Measurements from ENCODE around the gene PGM2L1. TPM values are rescaled to one million over a fixed set of nuclear protein-coding genes. Genes with fewer than 3 reads are reported as not detected.

PGM2L1 gene
- total and polyA plus RNA-seq, 2 experiments from 2014 or later, result 32.6 to 44.4 TPM

DNA sequence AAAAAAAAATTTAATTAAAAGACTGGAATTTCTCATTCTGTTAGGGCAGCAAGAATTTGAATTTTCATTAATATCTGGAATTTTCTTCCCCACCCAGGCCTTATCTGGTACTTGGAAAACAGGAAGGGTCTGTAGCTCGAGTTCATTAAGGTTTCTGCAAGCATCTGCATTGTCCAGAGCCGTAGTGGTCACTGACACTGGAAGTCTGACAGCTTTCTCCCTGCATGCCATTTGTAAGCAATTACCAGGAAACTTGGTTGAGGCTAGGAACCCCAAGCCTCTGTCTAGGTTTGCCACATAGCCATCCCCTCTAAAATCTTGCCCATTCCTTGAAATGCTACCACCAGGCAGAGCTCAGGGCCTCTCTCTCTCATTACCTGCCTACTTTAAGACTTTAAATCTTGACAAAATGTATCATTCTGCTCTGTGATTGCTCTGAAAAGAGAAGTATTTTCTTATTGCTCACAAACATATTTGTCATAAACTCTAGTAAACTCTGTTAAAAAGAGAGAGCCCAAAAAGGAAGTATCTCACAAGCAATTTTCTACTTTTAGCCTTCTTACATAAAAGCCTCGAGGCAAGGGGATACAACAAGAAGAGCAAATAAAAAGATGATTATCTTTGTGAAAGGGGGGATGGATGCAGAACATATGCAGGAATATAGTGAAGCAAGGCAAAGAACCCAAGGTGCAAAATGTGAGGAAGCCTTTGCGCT lies 5.5 kb upstream of the PGM2L1 start (continued):
- TF ChIP-seq ZNF462 (CRISPR knock-in tag; IDR thresholded peaks at IDR 0.05) (no peak), ZNF331 (CRISPR knock-in tag; IDR thresholded peaks at IDR 0.05; ENCODE audit: low read depth) (no peak), JUNB (IDR thresholded peaks at IDR 0.05; ENCODE audit: unreplicated experiment) (no peak), ZNF114 (CRISPR knock-in tag; IDR thresholded peaks at IDR 0.05) (no peak)
- TF ChIP-seq, protein P1, sequence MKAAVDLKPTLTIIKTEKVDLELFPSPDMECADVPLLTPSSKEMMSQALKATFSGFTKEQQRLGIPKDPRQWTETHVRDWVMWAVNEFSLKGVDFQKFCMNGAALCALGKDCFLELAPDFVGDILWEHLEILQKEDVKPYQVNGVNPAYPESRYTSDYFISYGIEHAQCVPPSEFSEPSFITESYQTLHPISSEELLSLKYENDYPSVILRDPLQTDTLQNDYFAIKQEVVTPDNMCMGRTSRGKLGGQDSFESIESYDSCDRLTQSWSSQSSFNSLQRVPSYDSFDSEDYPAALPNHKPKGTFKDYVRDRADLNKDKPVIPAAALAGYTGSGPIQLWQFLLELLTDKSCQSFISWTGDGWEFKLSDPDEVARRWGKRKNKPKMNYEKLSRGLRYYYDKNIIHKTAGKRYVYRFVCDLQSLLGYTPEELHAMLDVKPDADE (IDR thresholded peaks at IDR 0.05), result no peak

DNA sequence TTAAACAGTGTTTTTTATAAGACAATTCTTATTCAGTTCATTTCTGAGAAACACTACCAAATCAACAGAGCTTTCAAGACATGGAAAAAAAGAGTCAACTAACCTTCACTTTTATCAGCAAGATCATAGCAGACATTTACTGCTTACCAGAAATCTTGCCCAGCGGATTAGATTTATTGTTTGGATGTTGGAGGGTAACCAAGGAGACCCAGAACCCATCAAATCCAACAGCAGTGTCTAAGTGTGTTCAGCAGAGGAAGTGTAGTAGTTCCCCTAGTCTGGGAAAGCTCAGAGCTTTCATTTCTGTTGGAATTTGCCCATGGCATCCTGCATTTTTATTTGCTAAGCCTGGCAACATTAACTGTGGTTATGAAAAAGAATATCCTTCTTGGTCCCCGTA lies 2.4 kb upstream of the PGM2L1 start:
- Mint-ChIP-seq H3K4me1 (peaks cover 10% of the 10 kb centered on the region), H3K9me3 (no peaks in the 10 kb centered on the region; the same call in 2 of the 3 replicates), H3K4me3 (no peak overlapping the region), H3K27me3 (ENCODE audit: insufficient read depth, low read depth, poor library complexity) (peaks cover 4% of the 10 kb centered on the region), H3K27ac (no peak overlapping the region), H3K36me3 (ENCODE audit: low read depth) (no peaks in the 10 kb centered on the region; the same call in 1 of the 3 replicates)
- H3K27ac ChIP-seq (ENCODE audit: low read depth), result no peak overlapping the region
- H2AFZ ChIP-seq, result no peak overlapping the region
- no peaks in the 10 kb centered on the region for H3K9me2 ChIP-seq (ENCODE audit: insufficient read depth)
- peaks cover 7% of the 10 kb centered on the region for H3K79me2 ChIP-seq (replicated peaks; ENCODE audit: insufficient read depth)
- H3K27me3 ChIP-seq (ENCODE audit: insufficient read depth), result no peaks in the 10 kb centered on the region
- 0 out of 2 replicates have a peak, but pooled peaks cover 3% of the 10 kb centered on the region for H3K36me3 ChIP-seq (ENCODE audit: insufficient read depth)
- H3K4me3 ChIP-seq, result no peak overlapping the region
- H4K20me1 ChIP-seq (replicated peaks; ENCODE audit: insufficient read depth), result no peaks in the 10 kb centered on the region
- peaks cover 9% of the 10 kb centered on the region; the same call in 1 of the 2 replicates for H3K4me1 ChIP-seq (ENCODE audit: insufficient read depth)
- DNase-seq (ENCODE audit: low spot score) (no peak), ATAC-seq (no peak)
- H3F3A ChIP-seq (replicated peaks; ENCODE audit: low read depth), result no peaks in the 10 kb centered on the region
- H3K4me2 ChIP-seq, result no peak overlapping the region
- TF ChIP-seq, protein P2, sequence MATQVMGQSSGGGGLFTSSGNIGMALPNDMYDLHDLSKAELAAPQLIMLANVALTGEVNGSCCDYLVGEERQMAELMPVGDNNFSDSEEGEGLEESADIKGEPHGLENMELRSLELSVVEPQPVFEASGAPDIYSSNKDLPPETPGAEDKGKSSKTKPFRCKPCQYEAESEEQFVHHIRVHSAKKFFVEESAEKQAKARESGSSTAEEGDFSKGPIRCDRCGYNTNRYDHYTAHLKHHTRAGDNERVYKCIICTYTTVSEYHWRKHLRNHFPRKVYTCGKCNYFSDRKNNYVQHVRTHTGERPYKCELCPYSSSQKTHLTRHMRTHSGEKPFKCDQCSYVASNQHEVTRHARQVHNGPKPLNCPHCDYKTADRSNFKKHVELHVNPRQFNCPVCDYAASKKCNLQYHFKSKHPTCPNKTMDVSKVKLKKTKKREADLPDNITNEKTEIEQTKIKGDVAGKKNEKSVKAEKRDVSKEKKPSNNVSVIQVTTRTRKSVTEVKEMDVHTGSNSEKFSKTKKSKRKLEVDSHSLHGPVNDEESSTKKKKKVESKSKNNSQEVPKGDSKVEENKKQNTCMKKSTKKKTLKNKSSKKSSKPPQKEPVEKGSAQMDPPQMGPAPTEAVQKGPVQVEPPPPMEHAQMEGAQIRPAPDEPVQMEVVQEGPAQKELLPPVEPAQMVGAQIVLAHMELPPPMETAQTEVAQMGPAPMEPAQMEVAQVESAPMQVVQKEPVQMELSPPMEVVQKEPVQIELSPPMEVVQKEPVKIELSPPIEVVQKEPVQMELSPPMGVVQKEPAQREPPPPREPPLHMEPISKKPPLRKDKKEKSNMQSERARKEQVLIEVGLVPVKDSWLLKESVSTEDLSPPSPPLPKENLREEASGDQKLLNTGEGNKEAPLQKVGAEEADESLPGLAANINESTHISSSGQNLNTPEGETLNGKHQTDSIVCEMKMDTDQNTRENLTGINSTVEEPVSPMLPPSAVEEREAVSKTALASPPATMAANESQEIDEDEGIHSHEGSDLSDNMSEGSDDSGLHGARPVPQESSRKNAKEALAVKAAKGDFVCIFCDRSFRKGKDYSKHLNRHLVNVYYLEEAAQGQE (IDR thresholded peaks at IDR 0.05; ENCODE audit: unreplicated experiment), result no peak
- TF ChIP-seq JUNB (IDR thresholded peaks at IDR 0.05; ENCODE audit: unreplicated experiment) (no peak), STAT1 (IDR thresholded peaks at IDR 0.05; ENCODE audit: unreplicated experiment) (no peak)
